Endodermal cell (in vitro differentiated cells): ENCODE data around the gene PTPRN2. TPM values are rescaled to one million over a fixed set of nuclear protein-coding genes. Genes with fewer than 3 reads are reported as not detected.

ENCODE experiments used
- DNase-seq: peaks from one replicate; pipeline ENCODE4 v3.0.0-alpha.2; 2017
- H3K27ac ChIP-seq: 2 replicates; pipeline ENCODE4 v1.5.1; 2013; ENCODE audit warnings: mild to moderate bottlenecking, low read depth, low read length, moderate library complexity
- H3K27me3 ChIP-seq: 2 replicates; pipeline ENCODE4 v1.6.1; 2013; ENCODE audit warnings: mild to moderate bottlenecking, low read length, moderate library complexity; ENCODE audit not compliant: insufficient read depth, control insufficient read depth, poor library complexity, severe bottlenecking
- H3K36me3 ChIP-seq: 2 replicates; pipeline ENCODE4 v1.7.0; 2013; ENCODE audit warnings: mild to moderate bottlenecking, low read length, moderate library complexity; ENCODE audit not compliant: control insufficient read depth, insufficient read depth
- H3K4me1 ChIP-seq: one replicate; pipeline ENCODE4 v1.7.0; 2013; ENCODE audit warnings: low read length; ENCODE audit not compliant: control insufficient read depth, insufficient read depth
- H3K4me3 ChIP-seq: 2 replicates; pipeline ENCODE4 v1.5.1; 2013; ENCODE audit warnings: mild to moderate bottlenecking, low read length, moderate library complexity
- H3K9ac ChIP-seq: 2 replicates; pipeline ENCODE4 v1.6.1; 2013; ENCODE audit warnings: mild to moderate bottlenecking, low read length, moderate library complexity; ENCODE audit not compliant: poor library complexity, severe bottlenecking; ENCODE audit errors: extremely low read depth
- H3K9me3 ChIP-seq: 2 replicates; pipeline ENCODE4 v1.6.1; 2013; ENCODE audit warnings: mild to moderate bottlenecking, low read length, moderate library complexity; ENCODE audit not compliant: control insufficient read depth
- H3K27ac Mint-ChIP-seq: 2 replicates; pipeline ENCODE4 v1.8.0; 2020; ENCODE audit warnings: mixed read lengths
- H3K27me3 Mint-ChIP-seq: 2 replicates; pipeline ENCODE4 v1.8.0; 2021; ENCODE audit warnings: mild to moderate bottlenecking, mixed read lengths; ENCODE audit not compliant: insufficient read depth
- H3K36me3 Mint-ChIP-seq: 2 replicates; pipeline ENCODE4 v1.8.0; 2020; ENCODE audit warnings: low read depth, mixed read lengths
- H3K4me1 Mint-ChIP-seq: 2 replicates; pipeline ENCODE4 v1.8.0; 2020; ENCODE audit warnings: mixed read lengths
- H3K4me3 Mint-ChIP-seq: 2 replicates; pipeline ENCODE4 v1.8.0; 2020; ENCODE audit warnings: mild to moderate bottlenecking, moderate library complexity, mixed read lengths
- H3K9me3 Mint-ChIP-seq: 2 replicates; pipeline ENCODE4 v1.8.0; 2020; ENCODE audit warnings: mild to moderate bottlenecking, mixed read lengths
- whole genome bisulfite sequencing, 2 experiments: methylation state at CpG; one replicate each; pipeline versions ENCODE4 v1.1.5 to v1.1.7; 2013; ENCODE audit warnings: missing lambda C conversion rate in 2 of 2, mixed read lengths in 1 of 2; ENCODE audit not compliant: insufficient coverage in 1 of 2, insufficient read length in 1 of 2; 5-methylcytosine and 5-hydroxymethylcytosine counted together
- total RNA-seq, 2 donors: library from RNA; stranded (reverse); fragmentation: NEBNext Ultra II Directional in 1 of 2; extraction: Animal tissue kit (Norgen Biotek cat#: 25700) in 1 of 2; gene quantifications; 2 replicates in 1 of 2; 3 replicates in 1 of 2; pipeline ENCODE4 v1.2.1, GENCODE V29; 2021
- TF ChIP-seq, protein P1 (sequence below): fragments of 200-600 bp; sonication (generic); conservative IDR thresholded peaks from 2 replicates; pipeline ENCODE4 v1.5.0; 2021; ENCODE audit warnings: antibody characterized with exemption, mild to moderate bottlenecking

PTPRN2 gene
- total RNA-seq, 2 donors from 2014 or later = 0.69 to 1.2 TPM

DNA sequence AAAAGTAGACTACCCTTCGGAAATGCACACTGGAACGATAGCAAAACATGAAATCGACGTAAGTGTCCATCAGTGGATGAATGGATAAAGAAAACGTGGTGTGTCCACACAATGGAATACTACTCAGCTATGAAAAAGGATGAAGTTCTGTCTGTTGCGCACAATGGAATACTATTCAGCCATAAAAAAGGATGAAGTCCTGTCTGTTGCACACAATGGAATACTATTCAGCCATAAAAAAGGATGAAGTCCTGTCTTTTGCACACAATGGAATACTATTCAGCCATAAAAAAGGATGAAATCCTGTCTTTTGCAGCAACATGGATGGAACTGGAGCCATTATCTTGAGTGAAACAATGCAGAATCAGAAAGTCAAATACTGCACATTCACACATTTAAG lies 591.8 kb downstream of the PTPRN2 start:
- H3K4me1 ChIP-seq = no peaks in the 10 kb centered on the region
- H3K36me3 Mint-ChIP-seq = no peaks in the 10 kb centered on the region
- H3K9me3 ChIP-seq = peaks cover 50% of the 10 kb centered on the region
- H3K27me3 ChIP-seq = no peaks in the 10 kb centered on the region
- H3K9ac ChIP-seq = no peak overlapping the region
- peaks cover 6% of the 10 kb centered on the region for H3K4me1 Mint-ChIP-seq
- WGBS, 2 experiments = 86 to 89% methylated on average over 6 of the region's 6 CpGs
- no peak overlapping the region for H3K4me3 Mint-ChIP-seq
- H3K36me3 ChIP-seq = no peaks in the 10 kb centered on the region
- H3K27me3 Mint-ChIP-seq = no peaks in the 10 kb centered on the region
- DNase-seq = no peak
- peaks cover 3% of the 10 kb centered on the region for H3K9me3 Mint-ChIP-seq
- TF ChIP-seq, protein P1, sequence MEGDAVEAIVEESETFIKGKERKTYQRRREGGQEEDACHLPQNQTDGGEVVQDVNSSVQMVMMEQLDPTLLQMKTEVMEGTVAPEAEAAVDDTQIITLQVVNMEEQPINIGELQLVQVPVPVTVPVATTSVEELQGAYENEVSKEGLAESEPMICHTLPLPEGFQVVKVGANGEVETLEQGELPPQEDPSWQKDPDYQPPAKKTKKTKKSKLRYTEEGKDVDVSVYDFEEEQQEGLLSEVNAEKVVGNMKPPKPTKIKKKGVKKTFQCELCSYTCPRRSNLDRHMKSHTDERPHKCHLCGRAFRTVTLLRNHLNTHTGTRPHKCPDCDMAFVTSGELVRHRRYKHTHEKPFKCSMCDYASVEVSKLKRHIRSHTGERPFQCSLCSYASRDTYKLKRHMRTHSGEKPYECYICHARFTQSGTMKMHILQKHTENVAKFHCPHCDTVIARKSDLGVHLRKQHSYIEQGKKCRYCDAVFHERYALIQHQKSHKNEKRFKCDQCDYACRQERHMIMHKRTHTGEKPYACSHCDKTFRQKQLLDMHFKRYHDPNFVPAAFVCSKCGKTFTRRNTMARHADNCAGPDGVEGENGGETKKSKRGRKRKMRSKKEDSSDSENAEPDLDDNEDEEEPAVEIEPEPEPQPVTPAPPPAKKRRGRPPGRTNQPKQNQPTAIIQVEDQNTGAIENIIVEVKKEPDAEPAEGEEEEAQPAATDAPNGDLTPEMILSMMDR = no peak
- H3K4me3 ChIP-seq = peak overlapping the region; percentile 53
- H3K27ac Mint-ChIP-seq = no peak overlapping the region
- H3K27ac ChIP-seq = no peak overlapping the region

DNA sequence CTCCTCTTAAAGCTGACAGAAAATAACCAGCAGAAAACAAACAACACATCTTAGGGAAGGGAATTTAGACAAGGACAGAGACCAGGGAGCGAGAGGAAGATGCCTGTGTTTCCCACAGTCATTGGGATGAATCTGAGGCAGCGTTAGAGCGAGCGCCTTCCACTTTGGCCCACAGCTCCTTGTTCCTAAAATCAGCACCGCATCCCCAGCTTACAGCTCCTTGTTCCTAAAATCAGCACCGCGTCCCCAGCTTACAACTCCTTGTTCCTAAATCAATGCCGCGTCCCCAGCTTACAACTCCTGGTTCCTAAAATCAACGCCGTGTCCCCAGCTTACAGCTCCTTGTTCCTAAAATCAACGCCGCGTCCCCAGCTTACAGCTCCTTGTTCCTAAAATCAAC lies 593.3 kb downstream of the PTPRN2 start:
- peaks cover 3% of the 10 kb centered on the region for H3K9me3 Mint-ChIP-seq
- H3K4me1 ChIP-seq = no peaks in the 10 kb centered on the region
- H3K4me1 Mint-ChIP-seq = peaks cover 6% of the 10 kb centered on the region
- H3K27ac ChIP-seq = no peak overlapping the region
- H3K4me3 ChIP-seq = peak overlapping the region; percentile 23
- H3K9ac ChIP-seq = no peak overlapping the region
- H3K4me3 Mint-ChIP-seq = no peak overlapping the region
- H3K27me3 Mint-ChIP-seq = no peaks in the 10 kb centered on the region
- no peaks in the 10 kb centered on the region for H3K36me3 Mint-ChIP-seq
- H3K36me3 ChIP-seq = no peaks in the 10 kb centered on the region
- 70 to 80% methylated on average over 8 to 11 of the region's 14 CpGs for WGBS, 2 experiments
- H3K9me3 ChIP-seq = peaks cover 47% of the 10 kb centered on the region
- H3K27ac Mint-ChIP-seq = peak overlapping the region; percentile 31
- H3K27me3 ChIP-seq = no peaks in the 10 kb centered on the region
- DNase-seq = no peak
- TF ChIP-seq, protein P1 = no peak

DNA sequence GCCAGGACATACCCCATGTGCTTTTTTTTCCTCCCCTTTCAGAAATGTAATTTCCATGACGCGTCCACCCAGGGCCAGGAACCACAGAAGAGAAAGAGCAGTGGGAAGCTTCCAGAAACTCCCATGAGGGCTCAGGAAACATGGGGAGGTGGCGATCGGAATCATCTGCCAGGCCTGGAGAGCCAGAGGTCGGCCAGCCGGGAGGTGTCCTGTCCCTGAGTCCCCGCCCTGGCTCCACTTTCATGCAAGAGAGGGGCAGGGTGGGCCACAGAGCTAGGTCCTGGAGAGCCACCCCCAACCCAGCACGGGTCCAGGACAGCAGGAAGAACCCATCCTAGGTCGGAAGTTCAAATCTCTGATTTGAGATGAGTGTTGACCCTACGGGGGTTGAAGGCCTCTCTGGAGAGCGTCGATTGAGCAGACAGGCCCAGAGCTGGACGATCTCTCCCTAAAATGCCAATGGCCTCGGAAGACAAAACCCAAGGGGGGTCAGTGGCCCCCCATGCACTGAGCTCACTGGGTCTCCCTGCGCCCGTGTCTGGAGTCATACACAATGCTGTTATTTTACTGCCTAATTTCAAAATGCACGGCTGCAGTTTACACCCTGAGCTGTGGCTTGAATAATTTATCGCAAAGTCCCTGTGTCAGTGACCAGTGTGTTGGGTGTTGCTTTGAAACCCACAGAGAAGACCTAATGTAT lies 594.1 kb downstream of the PTPRN2 start:
- Mint-ChIP-seq H3K27me3 (no peaks in the 10 kb centered on the region), H3K4me3 (no peak overlapping the region), H3K27ac (no peak overlapping the region), H3K36me3 (no peaks in the 10 kb centered on the region), H3K4me1 (peaks cover 6% of the 10 kb centered on the region), H3K9me3 (peaks cover 3% of the 10 kb centered on the region)
- 90 to 93% methylated on average over 11 to 18 of the region's 18 CpGs for WGBS, 2 experiments
- TF ChIP-seq, protein P1 = no peak
- Histone ChIP-seq H3K9me3 (peaks cover 53% of the 10 kb centered on the region), H3K9ac (no peak overlapping the region), H3K4me3 (peak overlapping the region; percentile 23), H3K27me3 (no peaks in the 10 kb centered on the region), H3K4me1 (no peaks in the 10 kb centered on the region), H3K27ac (no peak overlapping the region), H3K36me3 (no peaks in the 10 kb centered on the region)
- no peak for DNase-seq
